ENCODE measurements around the gene HFE. TPM values are rescaled to one million over a fixed set of nuclear protein-coding genes. Genes with fewer than 3 reads are reported as not detected.

HFE gene
- total and polyA plus RNA-seq, 2 of the 13 experiments (the other 11 are each of a cell fraction or from before 2014, with no cell fraction given): 3.7 to 6.3 TPM

DNA sequence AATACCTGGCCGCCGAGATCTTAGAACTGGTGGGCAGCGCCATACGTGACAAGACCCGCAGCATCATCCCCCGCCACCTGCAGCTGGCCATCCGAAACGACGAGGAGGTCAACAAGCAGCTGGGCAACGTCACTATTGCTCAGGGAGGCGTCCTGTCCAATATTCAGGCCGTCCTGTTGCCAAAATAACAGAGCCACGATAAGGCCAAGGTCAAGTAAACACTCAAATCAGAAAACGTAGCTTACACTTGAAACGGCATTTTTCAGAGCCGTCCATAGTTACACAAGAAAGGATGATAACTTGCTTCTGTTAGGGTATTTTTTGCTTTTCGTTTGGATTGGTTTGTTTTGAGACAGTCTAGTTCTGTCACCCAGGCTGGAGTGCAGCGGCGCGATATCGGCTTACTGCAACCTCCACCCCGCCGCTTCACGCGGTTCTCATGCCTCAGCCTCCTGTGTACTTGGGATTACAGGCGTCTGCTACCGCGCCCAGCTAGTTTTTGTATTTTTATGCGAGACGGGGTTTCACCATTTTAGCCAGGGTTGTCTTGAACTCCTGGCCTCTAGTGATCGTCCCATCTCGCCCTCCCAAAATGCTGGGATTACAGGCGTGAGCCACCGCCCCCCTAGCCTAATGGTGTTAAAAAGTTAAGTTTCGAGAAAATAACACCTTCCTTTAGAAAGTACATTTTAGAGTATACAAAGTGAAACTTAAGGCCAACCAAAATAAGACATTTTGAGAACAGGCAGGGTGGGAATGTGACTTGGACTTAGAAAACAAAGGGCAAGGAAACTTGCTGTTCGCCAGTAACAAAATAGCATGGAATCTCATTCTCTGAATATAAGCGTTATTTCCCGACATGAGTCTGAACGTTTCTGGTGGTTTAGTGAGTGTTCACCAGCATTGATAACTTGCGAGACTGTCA lies 42.8 kb upstream of the HFE start (continued):
- TF ChIP-seq ELK4 (CRISPR knock-in tag; IDR thresholded peaks at IDR 0.05; ENCODE audit: borderline replicate concordance): no peak
- TF ChIP-seq ZNF619 (CRISPR knock-in tag; IDR thresholded peaks at IDR 0.05): no peak
- peak; percentile 69 for TF ChIP-seq YEATS4 (CRISPR knock-in tag; IDR thresholded peaks at IDR 0.05; ENCODE audit: borderline replicate concordance)
- TF ChIP-seq PPARG (CRISPR knock-in tag; conservative IDR thresholded peaks at IDR 0.05): no peak
- TF ChIP-seq ZUFSP (CRISPR knock-in tag; IDR thresholded peaks at IDR 0.05; ENCODE audit: borderline replicate concordance): no peak
- no peak for TF ChIP-seq NPAS2 (CRISPR knock-in tag; IDR thresholded peaks at IDR 0.05; ENCODE audit: borderline replicate concordance)
- TF ChIP-seq HCFC1 (IDR thresholded peaks at IDR 0.05; ENCODE audit: low read depth, low read length): no peak
- TF ChIP-seq ZBTB42 (CRISPR knock-in tag; IDR thresholded peaks at IDR 0.05): no peak
- peak; percentile 76; the same call in 1 of the 2 replicates for TF ChIP-seq HNRNPL (IDR thresholded peaks at IDR 0.05; ENCODE audit: low read depth, low read length)
- TF ChIP-seq ZNF879 (CRISPR knock-in tag; IDR thresholded peaks at IDR 0.05): no peak
- no peak for TF ChIP-seq NONO (IDR thresholded peaks at IDR 0.05)
- 0 out of 2 replicates have a peak, but pooled peaks have one; percentile 26 for TF ChIP-seq NONO (CRISPR knock-in tag; conservative IDR thresholded peaks at IDR 0.05)
- peak; percentile 80; the same call in 1 of the 2 replicates for TF ChIP-seq TFAP4 (IDR thresholded peaks at IDR 0.05; ENCODE audit: borderline replicate concordance, low read depth)
- peak; percentile 29; the same call in 1 of the 2 replicates for TF ChIP-seq ZNF281 (CRISPR knock-in tag; IDR thresholded peaks at IDR 0.05; ENCODE audit: borderline replicate concordance)
- no peak for TF ChIP-seq NFIC (IDR thresholded peaks at IDR 0.05; ENCODE audit: low read length)
- TF ChIP-seq SOX5 (CRISPR knock-in tag; IDR thresholded peaks at IDR 0.05; ENCODE audit: borderline replicate concordance): no peak; the same call in 1 of the 2 replicates
- peak; percentile 11; the same call in 1 of the 2 replicates for TF ChIP-seq MYC (CRISPR knock-in tag; IDR thresholded peaks at IDR 0.05; ENCODE audit: borderline replicate concordance)
- peak; percentile 91 for TF ChIP-seq ZNF607 (CRISPR knock-in tag; IDR thresholded peaks at IDR 0.05; ENCODE audit: borderline replicate concordance)
- no peak for TF ChIP-seq ZNF432 (CRISPR knock-in tag; IDR thresholded peaks at IDR 0.05; ENCODE audit: borderline replicate concordance)
- no peak for TF ChIP-seq RELA (CRISPR knock-in tag; IDR thresholded peaks at IDR 0.05)
- no peak; the same call in 1 of the 2 replicates for TF ChIP-seq ZBTB3 (CRISPR knock-in tag; IDR thresholded peaks at IDR 0.05; ENCODE audit: borderline replicate concordance, low read depth)
- TF ChIP-seq ZNF775 (CRISPR knock-in tag; IDR thresholded peaks at IDR 0.05; ENCODE audit: borderline replicate concordance): no peak
- TF ChIP-seq GATAD2A (CRISPR knock-in tag; IDR thresholded peaks at IDR 0.05): no peak; the same call in none of the 2 replicates
- TF ChIP-seq MBNL3 (CRISPR knock-in tag; conservative IDR thresholded peaks at IDR 0.05): 0 out of 2 replicates have a peak, but pooled peaks have one; percentile 46
